ENCODE measurements around the gene AQP2. TPM values are rescaled to one million over a fixed set of nuclear protein-coding genes. Genes with fewer than 3 reads are reported as not detected.

The AQP2 gene
- total RNA-seq, 1 donor from 2014 or later: not detected

DNA sequence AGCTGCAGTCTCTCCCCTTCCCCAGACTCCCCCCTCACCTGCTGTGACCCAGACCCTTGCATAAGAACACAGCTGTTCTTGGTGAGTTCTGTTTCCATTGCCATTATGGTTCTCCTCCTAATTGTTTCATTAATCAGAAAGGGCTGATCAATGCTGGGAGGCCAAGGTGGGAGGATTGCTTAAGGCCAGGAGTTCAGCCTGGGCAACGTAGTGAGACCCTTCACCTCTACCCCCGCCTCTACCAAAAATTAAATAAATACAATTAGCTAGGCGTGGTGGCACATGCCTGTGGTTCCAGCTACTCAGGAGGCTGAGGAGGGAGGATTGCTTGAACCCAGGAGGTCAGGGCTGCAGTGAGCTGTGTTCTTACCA lies 29.6 kb upstream of the AQP2 start:
- DNase-seq: no peak

DNA sequence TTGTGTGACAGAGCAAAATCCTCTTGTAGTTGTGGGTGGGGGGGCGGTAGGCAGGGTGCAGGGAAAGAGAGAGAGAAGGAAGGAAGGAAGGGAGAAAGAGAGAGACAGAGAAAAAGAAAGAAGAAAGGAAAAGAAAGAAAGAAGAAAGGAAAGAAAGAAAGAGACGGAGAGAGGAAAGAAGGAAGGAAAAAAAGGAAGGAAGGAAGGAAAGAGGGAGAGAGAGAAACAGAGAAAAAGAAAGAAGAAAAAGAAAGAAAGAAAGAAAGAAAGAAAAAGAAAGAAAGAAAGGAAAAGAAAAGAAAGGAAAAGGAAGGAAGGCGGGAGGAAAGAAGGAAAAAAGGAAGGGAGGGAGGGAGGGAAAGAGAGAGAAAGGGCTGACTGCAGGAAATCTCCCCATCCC lies 29.2 kb upstream of the AQP2 start:
- DNase-seq: no peak

- DNase-seq: no peak
Measured at GRCh38 chr12:49921936-49922335, 28.6 kb upstream of the AQP2 start.

GRCh38 chr12:49922349-49923034 lies 28.0 kb upstream of the AQP2 start:
- no peak for DNase-seq

GRCh38 chr12:49923035-49923644 lies 27.4 kb upstream of the AQP2 start:
- no peak for DNase-seq

GRCh38 chr12:49923880-49924556 lies 26.5 kb upstream of the AQP2 start:
- DNase-seq: no peak

- DNase-seq: no peak
Measured at GRCh38 chr12:49924628-49925246, 25.8 kb upstream of the AQP2 start.

DNA sequence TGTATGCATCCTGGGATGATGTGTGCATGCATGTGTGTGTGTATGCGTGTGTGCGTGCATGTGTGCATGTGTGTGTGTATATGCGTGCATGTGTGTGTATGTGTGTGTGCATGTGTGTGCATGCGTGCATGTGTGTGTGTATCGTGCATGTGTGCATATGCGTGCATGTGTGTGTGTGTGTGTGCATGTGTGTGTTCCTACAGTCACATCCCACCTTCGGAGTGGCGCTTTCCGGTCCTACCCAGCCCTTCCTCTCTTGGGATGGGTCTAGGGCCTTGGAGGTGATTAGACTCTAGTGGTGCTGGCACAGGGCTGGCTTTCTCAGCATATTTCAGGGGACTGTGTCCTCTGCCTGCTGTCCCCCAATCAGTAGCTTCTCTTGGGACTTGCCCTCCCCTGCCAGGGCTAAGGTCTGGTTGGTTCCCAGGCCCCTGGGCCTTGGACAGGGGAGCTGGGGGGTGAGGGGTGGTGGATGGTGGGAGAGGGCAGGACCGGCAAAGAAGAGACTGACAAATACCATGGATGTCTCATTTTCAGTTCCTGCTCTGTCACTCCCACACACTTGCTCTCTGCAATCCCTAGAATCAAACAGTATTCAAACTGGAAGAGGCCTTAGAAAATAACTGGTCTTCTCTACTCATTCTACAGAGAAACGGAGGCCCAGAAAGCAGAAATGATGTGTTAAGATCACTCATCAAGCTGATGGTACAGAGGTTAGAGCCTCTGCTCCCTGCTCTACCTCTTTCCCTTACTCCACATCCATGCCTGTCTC lies 24.9 kb upstream of the AQP2 start:
- no peak for DNase-seq

DNA sequence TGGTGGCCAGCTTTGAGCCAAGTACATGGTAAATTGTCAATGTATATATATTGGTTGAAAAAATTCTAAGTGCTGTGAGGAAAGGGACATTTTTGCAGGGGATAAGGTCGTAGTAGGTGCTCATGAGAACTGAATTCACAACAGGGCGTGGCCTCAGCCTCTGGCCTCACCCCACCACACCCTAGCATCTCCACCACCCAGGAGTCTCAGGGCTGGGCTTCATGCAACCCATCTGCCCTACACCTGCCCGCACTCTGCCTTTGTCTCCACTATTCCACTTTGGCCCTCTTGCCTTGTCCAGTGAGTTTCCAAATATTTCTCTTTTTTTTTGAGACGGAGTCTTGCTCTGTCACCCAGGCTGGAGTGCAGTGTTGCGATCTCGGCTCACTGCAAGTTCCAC lies 22.1 kb upstream of the AQP2 start:
- DNase-seq: no peak

GRCh38 chr12:49929581-49929980 lies 21.0 kb upstream of the AQP2 start:
- DNase-seq: no peak

DNA sequence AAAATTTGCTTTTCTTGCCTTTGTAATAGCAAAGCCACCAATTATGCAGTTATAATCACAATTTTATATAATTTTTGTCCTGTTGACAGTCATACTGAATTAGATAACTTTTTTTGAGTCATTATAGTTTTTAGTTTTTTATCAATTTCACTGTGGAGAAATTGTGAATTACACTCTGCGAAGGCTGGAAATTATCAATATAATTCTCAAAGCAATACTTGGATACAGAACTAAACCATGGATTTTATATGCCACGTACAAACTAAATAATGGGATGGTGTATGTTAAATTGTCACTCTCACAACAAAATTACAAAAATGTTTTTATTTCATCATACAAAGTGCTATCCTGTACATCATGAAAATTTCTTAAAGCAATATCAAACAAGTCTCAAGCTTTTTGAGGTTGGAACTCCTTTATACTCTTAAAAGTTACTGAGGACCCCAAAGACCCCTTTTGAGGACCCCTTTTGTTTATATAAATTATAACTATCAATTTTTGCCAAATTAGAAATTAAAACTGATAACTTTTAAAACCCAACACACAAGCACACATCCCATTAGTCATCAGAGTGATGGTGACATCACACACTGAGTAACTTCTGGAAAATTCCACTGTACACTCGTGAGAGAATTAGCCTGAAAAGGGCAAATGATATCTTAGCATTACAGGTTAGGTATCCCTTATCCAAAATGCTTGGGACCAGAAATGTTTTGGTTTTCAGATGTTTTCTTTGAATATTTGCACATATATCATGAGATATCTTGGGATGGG lies 19.8 kb upstream of the AQP2 start:
- no peak for DNase-seq

DNA sequence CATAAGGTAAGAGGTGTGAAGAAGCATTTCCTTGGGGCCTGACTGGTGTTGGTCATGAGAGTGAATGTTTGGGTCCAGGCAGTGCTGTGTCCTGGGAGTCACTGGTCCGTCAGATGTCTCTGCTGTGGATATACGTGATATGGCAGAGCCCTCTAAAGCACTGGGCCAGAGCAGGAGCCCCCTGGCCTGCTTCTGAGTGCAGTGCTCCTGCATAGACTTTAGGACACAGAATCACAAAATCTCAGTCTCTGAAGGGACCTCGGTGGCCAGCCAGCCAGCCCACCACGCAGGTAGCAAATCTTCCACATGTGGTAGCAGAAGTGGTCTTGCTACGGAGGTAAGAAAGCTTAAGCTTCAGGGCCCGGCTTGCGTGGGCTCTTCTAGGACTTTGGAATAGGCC lies 18.5 kb upstream of the AQP2 start:
- DNase-seq: no peak

DNA sequence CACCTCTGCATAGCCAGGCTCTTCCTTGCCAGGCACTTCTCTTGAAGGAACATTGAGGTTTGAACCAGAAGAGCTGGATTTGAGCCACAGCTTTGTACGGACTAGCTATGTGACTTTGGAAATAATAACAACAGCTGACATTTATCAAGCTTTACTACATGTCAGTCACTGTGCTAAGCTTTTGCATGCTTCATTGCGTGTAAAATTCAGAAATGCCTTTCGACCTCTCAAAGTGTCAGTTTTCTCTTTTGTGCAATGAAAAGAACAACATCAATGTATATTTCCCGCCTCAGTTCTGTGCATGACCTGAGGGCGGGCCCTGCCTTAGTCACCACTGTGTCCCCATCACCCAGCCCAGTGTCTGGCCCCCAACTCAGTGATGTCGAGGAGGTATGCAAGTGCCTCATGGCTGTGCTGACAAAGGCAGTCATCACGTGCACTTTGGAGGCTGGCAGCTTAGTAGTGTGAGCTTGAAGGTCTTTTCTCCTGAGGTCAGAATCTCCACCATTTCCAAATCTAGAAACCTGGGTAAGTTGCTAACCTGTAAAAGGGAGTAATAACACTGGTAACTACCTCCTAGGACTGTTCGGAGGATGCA lies 17.9 kb upstream of the AQP2 start:
- peak; percentile 15 for DNase-seq

- DNase-seq: no peak
Measured at GRCh38 chr12:49933796-49934195, 16.7 kb upstream of the AQP2 start.

DNA sequence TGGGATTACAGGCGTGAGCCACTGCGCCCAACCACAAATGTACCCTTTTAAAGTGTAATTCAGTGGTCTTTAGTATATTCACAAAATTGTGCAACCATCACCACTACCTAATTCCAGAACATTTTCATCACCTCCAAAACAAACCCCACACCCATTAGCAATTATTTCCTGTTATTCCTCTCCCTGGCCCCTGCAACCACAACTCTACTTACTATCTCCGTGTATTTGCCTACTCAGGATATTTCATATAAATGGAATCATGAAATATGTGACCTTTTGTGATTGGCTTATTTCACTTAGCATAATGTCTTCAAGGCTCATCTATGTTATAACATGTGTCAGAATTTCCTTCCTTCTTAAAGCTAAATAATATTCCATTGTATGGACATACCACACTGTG lies 16.0 kb upstream of the AQP2 start:
- DNase-seq: no peak

- no peak for DNase-seq
Measured at GRCh38 chr12:49936925-49937324, 13.6 kb upstream of the AQP2 start.

DNA sequence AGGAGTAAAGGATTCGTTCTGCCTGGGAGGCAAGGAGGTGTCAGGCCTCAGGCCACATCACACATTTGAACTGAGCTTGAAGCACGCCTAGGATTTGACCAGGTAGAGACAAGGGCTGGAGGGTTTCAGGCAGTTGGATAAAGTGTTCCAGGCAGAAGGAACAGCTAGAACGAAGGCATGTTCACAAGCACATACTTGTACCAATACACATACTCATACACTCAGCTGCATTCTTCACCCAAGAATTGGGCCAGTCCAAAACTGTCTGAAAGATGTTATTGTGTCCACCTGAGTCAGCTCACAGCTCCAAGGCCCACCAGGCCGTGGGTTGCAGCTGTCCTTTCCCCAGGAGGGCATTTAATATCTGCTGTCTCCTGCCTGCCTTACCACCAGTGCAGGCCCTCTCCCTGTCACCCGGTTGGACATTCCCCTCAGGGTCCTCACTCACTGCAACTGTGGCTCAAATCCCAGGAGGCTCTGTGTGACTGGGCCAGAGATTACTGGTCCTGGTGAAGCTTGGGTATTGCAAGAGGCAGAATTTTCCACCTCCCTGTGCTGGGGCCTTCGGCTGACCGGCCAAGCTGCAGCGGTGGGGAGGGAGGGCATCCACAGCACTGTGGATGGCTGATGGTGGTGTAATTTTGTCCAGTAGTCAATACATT lies 12.8 kb upstream of the AQP2 start:
- no peak for DNase-seq

GRCh38 chr12:49939307-49939706 lies 11.2 kb upstream of the AQP2 start:
- no peak for DNase-seq

- no peak for DNase-seq
Measured at GRCh38 chr12:49939707-49940106, 10.8 kb upstream of the AQP2 start.

GRCh38 chr12:49941556-49942511 lies 8.7 kb upstream of the AQP2 start:
- no peak for DNase-seq
